GM19035 (cell line): ENCODE results near the gene CLDN9.

ENCODE experiments used
- ATAC-seq: cut with Tn5 transposase; IDR thresholded peaks from one replicate; pipeline ENCODE4 v1.9.1; 2021; ENCODE audit not compliant: unreplicated experiment

CLDN9 gene

DNA sequence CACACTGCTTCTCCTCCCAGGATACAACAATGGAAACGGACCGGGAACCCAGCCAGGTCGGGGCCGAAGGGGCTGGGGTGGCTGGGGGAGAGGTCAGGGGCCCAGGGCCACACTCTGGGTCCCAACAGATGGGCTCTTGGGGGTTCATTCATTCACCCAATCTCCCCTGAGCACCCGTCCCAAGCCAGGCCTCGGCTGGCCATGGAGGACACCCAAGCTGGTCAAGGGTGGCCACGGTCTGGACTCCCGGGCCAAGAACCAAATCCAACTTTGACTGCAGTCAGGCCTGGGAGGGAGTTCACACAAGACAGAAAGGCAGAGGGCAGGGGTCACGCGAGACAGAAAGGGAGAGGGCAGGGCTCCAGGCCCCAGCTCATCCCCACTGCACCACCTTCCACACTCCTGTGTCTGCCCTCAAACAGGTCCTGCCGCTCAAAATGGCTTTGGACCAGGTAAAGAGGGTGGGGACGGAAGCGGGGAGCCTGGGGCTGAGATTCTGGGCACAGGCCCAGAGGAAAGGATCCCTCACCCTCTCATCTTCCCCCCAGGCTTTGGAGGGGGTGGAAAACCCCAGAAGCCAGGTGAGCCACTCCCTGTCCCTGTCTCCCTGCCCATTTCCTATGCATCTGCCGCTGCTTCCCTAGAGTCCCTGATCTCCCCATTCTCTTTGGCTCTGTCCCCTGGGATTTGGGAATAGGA is 20.2 kb upstream of the CLDN9 start:
- no peak for ATAC-seq

DNA sequence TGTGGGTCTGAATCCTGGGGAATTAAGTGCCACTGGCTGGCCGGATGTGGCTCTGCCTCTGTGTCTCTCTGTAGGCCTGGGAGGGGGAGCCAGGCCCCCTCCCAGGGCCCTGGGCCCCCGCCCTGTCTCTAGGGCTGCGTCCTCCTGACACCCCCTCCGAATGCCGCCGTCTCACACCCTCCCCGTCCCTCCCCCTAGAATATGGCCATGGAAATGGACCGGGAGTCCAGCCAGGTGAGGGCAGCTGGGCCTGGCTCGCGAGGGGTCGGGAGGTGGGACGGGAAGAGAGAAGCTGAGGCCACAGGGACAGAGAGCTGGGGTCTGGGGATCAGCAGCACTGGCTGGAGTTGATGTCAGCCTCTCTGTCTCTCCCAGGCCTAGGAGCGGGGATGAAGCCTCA is 16.4 kb upstream of the CLDN9 start:
- ATAC-seq = no peak

DNA sequence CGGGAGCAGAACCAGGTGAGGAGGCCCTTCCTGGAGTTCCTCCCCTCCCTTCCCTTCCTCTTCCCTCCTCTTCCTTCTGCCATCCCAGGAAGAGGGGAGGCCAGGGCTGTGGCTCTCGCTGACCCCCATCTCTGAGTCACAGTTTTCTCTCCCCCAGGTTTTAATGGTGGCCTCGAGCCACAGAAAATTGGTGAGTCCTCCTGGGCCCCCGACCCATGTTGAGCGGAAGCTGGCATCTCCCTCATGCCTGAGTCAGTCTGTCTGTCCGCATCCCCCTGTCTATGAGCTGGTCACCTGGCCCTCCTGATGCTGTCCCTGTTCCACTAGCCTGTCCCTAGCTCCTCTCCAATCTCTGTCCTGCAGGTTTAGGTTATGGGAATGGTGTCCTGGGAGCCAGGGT is 12.8 kb upstream of the CLDN9 start:
- ATAC-seq = no peak

DNA sequence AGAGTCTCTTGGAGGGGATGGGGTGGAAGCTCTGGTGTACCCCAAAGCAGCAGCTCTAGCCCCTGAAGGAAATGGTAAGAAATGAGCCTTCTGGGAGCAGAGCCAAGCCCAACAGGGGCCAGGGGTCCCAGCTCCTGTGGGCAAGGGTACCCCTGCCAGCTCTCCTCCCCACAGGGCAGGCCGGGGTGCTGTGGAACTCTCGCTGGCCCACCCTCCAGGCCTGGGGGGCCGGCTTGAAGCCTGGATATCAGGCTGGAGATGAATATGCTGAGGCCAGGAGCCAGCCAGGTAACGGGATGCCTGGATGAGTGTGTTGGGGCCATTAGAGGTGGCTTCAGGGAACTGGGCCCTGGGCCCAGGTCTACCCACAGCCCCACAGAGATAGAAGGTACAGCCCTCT is 12.2 kb upstream of the CLDN9 start:
- ATAC-seq = no peak

DNA sequence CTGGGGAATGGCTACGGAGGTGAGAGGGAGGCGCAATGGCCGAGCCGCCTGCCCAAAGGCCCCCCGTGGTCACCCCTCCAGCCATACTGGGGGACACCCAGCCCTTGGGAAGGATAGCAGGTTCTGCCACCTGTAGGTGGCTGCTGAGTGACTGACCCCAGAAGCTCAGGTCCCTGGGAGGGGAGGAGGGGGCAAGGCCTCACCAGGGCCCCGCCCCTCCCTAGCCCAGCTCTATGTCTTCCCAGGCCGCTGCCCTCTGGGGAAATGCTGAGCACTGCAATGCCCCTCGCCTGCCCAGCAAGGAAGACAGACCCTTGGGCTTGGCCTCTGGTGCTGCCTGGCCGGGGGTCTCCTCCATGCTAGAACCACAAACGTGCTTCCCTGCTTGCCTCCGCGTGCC is 11.4 kb upstream of the CLDN9 start:
- ATAC-seq = no peak

DNA sequence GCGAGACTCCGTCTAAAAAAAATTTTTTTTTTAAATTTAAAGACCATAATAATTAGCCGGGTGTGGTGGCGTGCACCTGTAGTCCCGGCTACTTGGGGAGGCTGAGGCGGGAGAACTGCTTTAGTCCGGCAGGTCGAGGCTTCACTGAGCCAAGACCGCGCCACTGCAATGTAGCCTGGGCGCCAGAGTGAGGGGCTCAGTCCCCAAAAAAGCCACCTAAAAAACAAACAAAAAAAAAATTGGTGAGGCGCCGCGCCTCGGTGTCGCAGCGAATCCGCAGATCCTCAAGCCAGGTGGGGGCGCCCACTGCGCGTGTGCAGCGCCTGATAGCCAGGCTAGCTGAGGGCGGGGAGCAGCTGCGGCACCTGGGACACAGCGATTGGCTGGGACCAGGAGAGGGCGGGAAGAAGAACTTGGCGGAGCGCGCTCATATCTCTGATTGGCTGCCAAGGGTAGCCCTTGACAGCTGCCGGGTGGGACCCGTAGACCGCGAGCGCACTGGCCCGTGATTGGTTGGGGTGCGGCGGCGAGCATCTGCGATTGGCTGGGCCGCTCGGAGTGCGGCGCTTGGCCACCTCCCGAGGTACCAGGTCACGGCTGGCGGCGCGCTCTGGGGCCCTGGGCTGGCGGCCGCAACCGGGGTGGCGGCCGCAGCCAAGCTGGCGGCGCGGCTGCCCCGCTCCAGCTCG is 9.0 kb upstream of the CLDN9 start:
- ATAC-seq = peak; percentile 95

DNA sequence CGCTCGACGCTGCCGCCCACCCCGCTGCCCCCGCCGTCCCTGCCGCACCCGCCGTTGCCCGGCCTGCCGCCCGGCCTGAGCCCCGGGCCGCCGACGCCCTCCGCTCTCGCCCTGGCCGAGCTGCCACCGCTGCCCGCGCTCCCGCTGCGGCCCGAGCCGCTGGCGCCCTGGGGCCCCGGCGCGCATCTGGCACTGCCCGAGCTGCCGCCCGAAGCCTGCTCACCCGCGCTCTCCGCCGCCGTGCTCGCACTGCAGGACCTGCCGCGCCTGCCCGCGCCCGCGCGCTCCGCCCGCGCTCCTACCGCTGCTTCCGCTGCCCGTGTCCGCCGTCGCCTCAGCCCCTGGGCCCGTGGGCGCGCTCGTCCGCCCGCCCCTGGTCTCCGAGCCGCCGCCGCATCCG is 8.4 kb upstream of the CLDN9 start:
- ATAC-seq = peak; percentile 18

DNA sequence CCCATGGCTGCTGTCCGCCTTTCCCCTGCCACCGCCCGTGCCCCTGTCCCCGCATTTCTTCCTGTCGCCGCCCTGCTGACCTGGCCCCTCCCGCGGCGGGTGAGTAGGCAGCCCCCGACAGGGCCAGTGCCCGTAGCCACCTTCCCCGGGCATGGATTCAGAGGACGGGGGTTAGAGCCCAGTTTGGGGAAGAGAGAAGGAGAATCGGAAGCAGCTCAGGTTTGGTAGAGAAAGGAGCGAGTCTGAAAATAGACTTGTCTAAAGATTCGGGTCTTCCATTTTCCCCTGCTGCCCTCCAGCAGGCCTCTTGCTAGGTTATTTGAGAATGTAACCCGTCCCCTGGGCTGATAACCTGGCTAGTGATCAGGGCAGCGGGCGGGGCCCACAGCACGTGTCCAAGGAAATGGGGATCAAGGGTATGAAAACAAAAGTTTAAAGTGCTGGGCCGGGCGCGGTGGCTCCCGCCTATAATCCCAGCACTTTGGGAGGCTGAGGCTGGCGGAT is 7.9 kb upstream of the CLDN9 start:
- ATAC-seq = no peak

DNA sequence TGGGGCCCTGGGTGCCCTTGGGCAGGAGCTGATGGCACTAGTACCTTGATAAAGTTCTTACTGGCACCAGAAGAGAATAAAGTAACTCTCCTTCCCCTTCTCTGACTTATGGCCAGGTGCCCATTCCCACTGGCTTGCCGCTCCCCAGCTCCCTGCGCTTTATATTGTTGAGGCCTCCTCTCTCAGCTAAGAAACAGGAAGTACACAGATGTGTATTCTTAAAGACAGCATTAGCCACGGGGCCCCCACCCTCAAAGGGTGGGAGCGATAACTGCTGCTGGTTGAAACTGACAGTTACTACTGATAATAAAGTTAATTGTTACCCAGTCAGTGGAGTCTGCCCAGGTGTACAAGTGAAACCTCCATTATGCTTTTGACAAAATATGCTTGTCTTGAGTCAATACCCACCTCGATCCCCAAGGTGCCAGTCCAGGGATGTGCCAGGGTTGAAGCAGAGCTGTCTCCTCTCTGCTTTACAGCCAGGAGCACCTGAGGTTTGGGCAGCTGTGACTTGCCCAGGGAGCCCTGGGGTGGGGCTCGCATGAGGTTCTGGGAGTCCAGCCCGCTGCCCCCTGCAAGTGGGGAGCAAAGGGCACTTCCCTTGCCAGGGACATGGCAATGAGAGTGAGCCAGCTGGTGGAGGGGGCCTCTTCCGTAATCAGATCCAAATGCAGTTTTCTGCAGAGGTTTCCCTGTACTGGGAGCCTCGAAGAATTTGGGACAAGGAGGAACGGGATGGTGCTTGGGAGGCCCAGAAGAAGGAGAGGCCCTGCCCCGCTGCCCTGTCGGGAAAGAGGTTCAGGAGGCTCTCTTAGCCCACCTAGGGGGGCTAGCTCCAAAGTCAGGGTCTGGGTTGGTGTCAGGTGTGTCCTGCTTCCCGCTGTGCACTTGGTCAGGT is 5.4 kb upstream of the CLDN9 start:
- ATAC-seq = no peak

DNA sequence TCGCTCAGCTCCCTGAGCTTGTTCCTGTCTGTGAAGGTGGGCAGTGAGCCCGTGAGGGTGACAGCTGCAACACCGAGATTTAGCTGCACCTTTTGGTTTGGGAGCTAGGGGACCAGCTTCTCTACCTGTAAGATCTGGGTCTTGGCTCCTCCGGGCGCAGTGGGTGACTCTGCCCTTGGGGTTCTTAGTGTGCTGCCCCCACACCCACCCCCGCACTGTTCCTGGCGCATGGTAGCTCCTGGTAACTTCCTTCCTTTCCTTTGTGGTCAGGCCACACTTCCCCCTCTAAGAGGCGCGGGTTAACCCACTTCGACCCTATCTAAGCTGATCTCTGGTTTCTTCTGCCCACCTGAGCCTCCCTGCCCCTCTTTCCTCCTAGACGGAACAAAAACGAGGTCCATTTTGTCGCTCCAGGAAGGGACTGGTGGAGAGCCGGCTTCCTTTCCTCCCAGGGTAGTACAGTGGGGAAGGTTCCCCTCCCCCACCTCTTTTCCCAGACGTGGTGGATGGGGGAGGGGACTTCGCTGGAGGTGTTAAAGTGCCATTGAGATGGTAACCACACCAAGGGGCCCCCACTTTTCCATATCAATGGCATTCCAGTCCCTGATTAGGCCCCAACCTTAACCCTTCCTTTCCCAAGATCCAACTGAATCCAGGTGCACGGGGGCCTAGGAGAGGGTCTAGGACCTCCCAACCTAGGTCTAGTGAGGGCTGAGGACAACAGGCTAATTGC is 4.6 kb upstream of the CLDN9 start:
- no peak for ATAC-seq

DNA sequence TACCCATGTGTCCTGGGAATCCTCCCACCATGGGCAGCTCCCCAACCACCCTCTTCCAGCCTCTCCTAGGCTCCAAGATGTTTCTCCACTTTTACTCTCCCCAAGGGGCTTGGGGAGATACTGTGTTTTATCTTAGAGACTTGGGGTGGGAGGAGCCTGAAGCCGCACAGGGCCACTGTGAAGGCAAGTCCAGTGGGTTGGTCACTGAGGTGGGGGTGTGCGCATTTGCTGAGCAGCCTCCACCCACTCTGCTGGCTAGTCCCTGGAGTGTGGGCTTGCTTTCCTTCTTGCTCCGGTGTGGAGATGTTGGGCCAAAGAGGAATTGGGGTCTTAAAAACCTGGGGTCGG is 4.1 kb upstream of the CLDN9 start:
- no peak for ATAC-seq

DNA sequence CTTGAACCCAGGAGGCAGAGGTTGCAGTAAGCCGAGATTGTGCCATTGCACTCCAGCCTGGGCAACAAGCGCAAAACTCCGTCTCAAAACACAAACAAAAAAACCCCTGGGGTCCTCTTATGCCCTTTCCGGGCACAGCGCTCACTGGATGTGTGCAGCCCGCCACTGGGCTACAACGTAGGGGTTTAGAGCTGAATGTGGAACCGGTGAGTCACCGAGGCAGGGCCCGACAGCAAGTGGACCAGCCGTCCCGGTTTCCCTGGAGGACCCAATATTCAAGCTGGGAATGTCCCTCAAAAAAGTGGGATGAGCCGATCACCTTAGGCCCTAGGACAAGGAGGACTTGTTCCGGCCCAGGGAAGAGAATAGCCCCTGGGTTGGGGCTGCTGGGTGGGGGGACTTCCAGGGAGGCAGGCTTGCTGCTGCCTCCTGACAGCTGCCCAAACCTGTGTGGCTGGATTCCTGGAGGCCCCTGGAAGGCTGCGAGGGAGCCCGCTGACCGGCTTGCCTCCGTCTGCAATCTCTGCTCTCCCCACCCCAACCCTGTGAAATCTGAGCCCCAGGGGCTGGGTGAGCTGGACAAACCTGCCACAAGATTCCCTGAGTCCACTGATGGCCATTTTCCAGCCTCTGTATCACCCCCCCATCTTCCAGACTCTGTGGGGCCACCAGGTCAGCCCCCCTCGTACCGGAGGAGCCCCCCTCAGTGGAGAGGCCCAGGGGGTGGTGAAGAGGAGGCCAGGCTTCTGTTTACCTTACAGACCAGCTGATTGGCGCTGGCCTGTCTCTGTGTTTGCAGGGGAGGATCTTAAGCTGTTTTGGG is 2.9 kb upstream of the CLDN9 start:
- ATAC-seq = no peak

DNA sequence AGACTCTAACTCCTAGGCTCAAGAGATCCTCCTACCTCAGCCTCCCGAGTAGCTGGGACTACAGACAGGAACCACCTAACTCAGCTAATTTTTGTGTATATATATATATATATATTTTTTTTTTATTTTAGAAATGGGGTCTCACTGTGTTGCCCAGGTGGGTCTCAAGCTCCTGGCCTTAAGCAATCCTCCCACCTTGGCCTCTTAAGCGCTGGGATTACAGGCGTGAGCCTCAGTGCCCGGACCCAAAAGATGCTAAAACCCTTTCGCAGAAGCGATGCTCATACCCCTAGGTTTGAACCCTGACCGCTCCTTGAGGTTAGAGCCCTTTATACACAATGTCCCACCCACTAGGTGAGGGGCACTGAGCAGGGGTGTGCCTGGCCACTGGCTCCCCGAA is 2.2 kb upstream of the CLDN9 start:
- ATAC-seq = no peak

DNA sequence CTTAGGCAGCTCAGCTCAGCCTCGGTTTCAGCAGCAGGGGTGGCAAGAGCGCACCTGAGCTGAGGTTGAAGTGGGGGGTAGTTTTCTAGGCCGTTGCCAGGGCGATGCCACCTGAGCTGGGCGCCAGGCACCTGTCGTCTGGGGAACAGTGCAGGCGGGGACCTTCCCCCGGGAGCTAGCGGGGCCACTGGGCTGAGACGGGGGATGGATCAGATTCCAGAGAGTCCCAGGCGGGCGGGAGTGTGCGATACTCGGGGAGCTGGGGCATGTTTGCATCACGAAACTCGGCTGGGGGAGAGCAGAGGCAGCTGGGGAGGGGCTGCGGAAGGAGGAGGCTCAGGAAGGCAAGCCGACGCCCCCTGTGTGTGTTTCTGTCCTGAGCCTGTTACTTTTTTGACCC is 477 bp upstream of the CLDN9 start:
- no peak for ATAC-seq

DNA sequence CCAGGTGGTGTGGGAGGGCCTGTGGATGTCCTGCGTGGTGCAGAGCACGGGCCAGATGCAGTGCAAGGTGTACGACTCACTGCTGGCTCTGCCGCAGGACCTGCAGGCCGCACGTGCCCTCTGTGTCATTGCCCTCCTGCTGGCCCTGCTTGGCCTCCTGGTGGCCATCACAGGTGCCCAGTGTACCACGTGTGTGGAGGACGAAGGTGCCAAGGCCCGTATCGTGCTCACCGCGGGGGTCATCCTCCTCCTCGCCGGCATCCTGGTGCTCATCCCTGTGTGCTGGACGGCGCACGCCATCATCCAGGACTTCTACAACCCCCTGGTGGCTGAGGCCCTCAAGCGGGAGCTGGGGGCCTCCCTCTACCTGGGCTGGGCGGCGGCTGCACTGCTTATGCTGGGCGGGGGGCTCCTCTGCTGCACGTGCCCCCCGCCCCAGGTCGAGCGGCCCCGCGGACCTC is 798 bp downstream of the CLDN9 start:
- no peak for ATAC-seq

DNA sequence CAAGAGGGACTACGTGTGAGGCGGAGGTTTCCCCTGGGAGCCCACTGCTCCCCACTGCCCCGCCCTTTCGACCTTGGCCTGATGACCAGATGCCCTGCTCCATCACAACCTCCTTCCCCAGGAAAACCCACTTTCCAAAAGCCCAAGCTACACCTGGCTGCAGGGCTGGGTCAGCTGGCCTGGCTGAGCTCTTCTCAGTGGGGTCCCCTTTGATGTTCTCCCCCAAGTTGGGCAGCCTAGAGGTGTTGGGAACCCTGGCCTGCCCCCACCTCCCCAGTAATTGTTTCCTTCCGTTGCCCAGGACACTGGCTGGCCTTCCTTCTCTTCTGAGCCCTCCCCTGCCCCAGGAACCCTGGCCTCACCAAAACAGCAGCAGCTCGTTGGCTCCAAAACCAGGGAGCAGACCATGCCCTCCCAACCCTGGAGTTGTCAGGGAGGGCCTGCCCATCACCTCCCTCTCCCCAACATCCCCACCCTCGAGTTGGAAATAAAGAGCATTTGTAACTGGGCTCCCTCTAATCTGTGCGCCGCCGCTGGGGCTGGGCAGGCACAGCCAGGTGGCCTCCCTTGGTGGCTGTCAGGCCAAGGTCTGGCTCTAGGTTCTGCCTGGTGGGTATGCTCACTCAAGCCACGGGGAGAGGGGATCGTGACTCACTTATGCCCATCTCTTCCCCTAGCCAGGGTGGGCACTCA is 1.4 kb downstream of the CLDN9 start:
- ATAC-seq = no peak

DNA sequence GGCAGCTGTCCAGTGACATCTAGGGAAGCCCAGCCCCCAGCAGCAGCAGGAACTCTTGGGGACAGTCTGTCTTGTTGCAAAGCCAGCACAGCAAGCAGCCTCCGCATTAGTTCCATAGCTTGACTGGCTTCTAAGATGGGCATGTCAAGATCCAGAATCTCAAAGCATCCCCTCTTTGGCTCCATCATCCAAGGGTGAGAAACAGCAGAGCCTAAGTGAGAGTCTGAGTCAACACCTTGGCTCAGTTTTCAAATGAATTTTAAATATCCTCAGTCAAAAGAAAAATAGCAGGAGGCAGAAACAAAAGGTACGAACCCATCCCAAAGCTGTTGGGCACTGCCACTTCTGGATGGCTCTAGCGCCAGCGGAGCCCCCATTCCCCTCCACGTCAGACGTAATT is 2.2 kb downstream of the CLDN9 start:
- no peak for ATAC-seq

DNA sequence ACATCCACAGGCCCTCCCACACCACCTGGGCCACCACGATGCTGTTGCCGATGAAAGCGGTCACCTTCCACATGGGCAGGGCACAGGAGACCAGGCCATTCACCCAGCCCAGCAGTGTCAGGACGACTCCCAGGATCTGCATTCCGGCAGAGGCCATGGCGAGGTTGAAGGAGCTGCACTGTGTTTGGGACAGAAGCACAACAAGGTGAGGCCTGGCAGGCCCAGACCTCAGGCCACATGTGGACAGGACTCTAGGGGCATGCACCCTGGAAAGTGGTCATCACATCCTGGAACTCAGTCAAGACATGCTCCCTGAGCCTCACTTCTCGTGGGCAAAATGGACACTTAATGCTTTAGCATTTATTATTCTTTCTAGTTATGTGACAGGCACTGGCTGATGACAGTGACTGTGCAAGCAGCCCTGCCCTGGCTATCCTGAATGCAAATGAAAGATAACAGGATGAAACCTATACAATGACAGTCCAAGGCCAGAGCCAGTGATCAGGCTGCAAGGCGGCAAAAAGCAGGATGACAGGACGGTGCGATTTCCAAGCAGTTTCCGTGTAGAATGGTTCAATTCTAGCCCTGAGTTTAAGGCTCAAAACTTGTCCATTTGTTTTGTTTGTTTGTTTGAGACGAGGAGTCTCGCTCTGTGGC is 3.3 kb downstream of the CLDN9 start:
- ATAC-seq = no peak

DNA sequence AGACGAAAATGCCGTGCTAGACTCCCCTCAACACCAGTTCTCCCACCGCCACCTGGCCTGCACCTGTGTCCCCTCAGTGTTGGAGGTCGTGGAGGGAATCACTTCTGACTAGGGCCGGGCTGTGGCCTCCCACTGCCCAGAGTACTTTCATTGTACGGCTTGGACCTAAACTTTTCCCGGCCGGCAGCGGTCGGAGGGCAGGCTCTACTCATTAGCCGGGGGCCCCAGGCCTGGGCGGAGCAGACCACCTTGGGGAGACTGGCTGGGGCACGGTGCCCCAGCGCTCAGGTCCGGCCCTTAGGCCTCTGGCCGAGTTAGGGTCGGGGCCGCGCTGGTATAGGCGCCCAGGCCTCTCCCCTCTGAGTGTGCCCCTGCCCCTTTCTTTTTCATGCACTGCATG is 4.6 kb downstream of the CLDN9 start:
- ATAC-seq = no peak
